Retinal pigment epithelial cell (primary cell): ENCODE data around the gene DLG1.

Source experiments
- DNase-seq: peaks from one replicate; pipeline ENCODE4 v3.0.0-alpha.2; 2010; ENCODE audit warnings: low read depth
- H3K4me3 ChIP-seq: 2 replicates; pipeline ENCODE4 v1.5.1; 2011; ENCODE audit warnings: mild to moderate bottlenecking, low read length, control low read depth, moderate library complexity
- TF ChIP-seq, protein P1 (sequence below): conservative IDR thresholded peaks from 2 replicates; pipeline ENCODE4 v1.5.1; 2011; ENCODE audit warnings: low read depth, low read length, control low read depth, inconsistent platforms

DLG1 gene

GRCh38 chr3:197030379-197031314 lies 267.8 kb downstream of the DLG1 start:
- TF ChIP-seq, protein P1, sequence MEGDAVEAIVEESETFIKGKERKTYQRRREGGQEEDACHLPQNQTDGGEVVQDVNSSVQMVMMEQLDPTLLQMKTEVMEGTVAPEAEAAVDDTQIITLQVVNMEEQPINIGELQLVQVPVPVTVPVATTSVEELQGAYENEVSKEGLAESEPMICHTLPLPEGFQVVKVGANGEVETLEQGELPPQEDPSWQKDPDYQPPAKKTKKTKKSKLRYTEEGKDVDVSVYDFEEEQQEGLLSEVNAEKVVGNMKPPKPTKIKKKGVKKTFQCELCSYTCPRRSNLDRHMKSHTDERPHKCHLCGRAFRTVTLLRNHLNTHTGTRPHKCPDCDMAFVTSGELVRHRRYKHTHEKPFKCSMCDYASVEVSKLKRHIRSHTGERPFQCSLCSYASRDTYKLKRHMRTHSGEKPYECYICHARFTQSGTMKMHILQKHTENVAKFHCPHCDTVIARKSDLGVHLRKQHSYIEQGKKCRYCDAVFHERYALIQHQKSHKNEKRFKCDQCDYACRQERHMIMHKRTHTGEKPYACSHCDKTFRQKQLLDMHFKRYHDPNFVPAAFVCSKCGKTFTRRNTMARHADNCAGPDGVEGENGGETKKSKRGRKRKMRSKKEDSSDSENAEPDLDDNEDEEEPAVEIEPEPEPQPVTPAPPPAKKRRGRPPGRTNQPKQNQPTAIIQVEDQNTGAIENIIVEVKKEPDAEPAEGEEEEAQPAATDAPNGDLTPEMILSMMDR = no peak
- H3K4me3 ChIP-seq = no peak overlapping the region
- no peak for DNase-seq

GRCh38 chr3:197029511-197030167 lies 268.8 kb downstream of the DLG1 start, which contains the start of gene MELTF:
Gene MELTF, minus strand, starts transcription at chr3:197029817. Its CDS starts 115 bp downstream, at chr3:197029702.
- no peak for DNase-seq
- peak within 1 kb of the TSS; percentile 20 for H3K4me3 ChIP-seq
- TF ChIP-seq, protein P1 = peak; percentile 52

DNA sequence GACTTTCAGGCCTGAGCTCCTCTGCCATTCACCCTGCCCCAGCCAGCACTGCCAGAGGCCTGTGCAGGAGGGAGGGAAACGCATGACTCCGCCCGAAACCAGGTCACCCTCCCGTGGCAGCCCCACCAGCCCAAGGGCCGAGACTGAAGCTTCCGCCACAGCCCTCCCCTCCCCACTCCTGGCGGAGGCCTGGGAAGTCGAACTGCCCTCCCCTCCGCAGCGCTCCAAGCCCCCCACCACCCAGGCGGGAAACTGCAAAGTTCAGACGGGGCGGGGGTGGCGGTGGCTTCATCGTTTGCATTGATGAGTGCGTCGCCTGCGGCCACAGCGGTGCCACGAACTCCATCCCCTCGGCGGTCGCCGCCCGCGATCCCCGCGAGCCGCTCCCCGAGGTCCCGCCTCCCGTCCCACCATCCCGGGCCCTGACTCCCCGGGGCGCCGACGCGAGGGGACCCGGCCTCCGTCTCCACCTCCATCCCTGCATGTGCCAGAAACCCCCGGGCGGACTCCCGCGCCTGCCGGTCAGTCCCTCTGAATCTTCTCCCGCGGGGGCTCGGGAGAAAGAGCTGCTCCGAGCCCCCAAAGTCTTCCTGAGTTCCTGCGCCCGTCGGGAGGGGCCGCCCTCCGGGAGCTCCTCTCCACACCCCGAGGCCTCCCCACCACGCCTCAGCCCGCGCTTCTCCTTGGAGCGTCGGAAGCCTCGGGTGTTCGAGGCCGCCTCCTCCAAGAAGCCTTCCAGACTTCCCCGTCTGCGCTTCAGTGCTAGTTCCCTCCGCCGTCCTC lies 269.5 kb downstream of the DLG1 start:
- DNase-seq = no peak
- H3K4me3 ChIP-seq = peak overlapping the region; percentile 19
- TF ChIP-seq, protein P1 = no peak

- H3K4me3 ChIP-seq = no peak overlapping the region
- TF ChIP-seq, protein P1 = no peak
- no peak for DNase-seq
These were observed 270.3 kb downstream of the DLG1 start for GRCh38 chr3:197027896-197028727.

GRCh38 chr3:197027151-197027895 lies 271.1 kb downstream of the DLG1 start:
- TF ChIP-seq, protein P1 = no peak
- DNase-seq = no peak
- H3K4me3 ChIP-seq = no peak overlapping the region
